ENCODE measurements around the gene LRMDA.

The LRMDA gene

DNA sequence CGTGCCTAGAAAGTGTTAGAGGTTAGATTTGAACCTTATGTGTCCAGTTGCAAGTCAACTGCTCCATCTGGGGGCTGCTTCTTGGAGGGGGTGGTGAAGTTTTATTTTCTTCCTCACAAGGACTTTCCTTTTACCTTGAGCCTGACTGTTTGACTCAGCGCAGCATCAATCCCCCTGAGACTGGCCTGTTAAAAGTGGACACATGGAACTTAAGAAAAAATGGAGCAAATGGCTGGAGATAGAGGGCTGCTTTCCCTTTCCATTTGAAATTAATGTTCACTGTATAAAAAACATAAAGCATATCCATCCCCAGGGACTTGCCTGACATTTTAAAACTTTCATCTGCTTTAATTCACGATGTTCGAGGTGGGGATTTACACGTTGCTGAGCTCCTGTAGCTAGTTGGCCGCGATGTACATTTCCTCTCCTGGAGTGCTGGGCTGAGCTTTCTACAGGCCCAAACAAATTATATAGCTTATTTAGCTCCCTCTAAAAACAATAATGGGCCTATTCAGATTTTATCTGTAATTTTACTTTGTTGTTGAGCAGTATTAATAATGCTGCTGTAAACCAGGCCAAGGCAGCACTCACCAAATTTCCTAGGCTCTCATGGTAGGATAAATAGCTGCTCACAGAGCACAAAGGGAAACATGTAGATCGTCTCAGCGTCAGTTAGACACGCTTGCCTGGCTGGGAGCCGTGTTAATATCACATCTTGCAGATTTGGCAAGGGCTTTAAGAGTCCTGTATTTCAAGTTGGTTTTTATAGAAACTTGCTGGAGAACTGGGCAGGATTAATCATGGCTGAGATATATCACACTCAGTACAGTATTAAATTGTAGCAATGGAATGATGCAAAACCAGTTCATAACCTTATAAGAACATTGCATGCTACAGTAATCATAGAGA lies 251.5 kb downstream of the LRMDA start:
- no peak for DNase-seq

DNA sequence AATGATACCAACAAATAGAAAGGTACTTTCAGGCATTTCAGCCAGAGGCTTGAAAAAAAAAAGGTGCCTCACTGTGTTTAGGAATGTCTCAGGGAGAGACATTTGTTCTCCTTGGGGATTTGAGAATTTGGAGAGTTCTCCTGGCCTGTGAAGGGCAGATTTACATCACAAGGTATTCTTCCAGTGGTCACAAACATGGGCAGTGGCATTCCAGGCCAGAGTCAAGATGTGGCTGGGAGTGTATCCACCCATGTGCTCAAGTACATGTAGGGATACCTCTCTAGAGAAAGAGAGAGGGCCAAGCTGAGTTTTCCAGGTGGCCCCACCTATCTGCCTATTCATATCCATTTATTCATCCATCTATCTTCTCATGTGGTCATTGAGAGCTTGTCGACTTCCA lies 253.8 kb downstream of the LRMDA start:
- no peak for DNase-seq

GRCh38 chr10:75688506-75689300 lies 257.3 kb downstream of the LRMDA start:
- DNase-seq = peak; percentile 0

GRCh38 chr10:75693489-75693888 lies 262.1 kb downstream of the LRMDA start:
- no peak for DNase-seq

DNA sequence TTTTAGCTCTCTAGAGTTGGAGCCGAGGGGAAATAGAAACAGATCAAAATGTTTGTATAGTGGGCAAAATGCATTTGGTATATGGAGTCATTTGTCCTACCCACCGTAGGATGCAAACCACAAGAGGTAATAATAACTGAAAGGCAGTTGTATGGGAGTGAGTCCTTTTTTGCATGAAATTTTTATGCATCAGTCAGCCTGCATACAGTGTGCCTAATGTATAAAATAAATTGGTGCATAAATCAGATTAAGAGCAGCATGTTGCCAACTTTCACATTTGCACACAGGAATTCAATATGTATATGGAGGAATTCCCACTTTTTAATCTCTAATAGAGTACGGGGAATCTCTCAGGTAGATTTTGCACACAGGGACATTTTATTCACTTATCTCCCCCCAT lies 262.8 kb downstream of the LRMDA start:
- DNase-seq = no peak

DNA sequence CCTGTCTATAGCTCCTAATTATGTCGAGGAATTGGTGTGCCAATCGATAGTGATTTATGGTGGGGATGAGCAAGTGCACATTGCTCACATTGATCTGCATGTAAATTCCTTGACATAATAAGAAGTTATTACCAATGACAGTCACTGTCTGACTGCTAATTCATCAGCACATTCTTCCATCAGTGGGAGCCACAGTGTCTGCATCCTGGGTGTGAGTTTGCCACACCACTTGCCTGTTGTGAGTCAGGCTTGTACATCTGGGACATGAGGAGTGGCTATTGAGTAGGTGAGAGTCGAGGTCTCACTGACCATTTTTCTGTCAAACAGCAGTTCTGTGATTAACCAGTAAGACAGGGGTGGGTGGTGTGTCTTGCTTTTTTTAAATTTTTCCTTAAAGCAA lies 263.4 kb downstream of the LRMDA start:
- DNase-seq = no peak

DNA sequence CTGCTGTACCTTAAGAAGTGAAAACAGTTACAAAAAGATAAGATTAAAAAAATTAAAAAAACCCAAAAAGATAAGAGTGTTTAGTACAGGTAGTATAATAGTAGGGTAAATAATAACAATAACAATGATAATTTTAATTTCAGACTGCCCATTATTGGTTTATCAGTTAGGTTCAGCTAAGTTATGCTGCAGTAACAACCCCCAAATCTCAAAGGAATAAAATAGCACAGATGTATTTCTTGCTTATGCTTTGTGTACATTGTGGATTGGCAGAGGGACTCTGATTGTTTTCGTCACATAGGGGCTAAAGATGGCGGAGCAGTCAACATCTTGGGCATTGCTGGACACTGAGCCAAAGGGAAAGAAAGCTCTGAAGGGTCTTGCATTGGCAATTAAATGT lies 264.6 kb downstream of the LRMDA start:
- DNase-seq = no peak

DNA sequence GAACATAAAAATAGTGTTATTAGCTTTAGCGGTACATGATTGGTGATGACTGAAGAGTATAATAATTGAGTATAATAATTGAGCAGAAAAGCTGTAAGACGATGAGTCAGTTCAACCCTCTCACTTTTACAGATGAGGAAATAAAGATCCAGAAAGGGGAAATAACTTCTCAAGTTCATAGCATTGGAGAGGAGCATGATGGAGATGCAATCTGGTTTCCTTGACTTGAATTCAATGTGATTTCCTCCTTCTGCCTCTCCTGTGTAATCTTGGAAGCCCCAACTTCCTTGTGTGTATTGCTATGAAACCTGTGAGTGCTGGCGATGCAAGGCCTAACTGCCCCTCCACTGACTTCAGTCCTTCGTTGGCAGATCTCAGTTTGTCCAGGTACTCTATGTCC lies 265.1 kb downstream of the LRMDA start:
- DNase-seq = no peak

DNA sequence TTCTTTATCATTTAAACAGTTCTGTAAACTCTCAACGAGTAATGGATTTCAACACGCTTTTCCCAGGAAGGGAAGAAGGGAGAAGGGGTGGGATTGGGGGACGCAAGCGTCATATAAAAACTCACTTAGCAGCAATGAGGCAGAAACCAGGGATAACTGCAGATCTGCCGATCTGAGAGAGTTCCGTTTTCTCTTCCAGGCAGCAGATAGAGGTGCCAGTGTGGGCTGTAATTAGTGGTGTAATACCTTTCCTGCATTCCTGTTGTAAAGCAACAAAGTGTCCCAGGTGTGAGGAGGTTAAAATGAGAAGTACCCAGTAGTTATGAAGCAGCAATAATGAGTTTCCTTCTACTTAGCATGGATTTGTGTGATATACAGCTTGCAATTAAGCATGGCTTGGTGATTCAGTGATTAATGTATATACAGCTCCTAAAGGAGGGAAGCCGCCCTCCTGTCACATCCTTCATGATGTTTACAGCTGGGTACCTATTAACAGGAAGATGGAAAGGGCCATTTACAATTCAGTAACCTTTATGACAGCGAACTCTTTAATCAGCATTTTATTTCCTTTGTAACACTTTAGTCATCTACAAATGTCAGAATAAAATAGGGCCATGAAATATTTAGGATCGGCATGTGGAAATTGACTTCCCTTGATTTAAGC lies 271.9 kb downstream of the LRMDA start:
- no peak for DNase-seq

- no peak for DNase-seq
Observed at GRCh38 chr10:75705426-75705825, 274.0 kb downstream of the LRMDA start.

DNA sequence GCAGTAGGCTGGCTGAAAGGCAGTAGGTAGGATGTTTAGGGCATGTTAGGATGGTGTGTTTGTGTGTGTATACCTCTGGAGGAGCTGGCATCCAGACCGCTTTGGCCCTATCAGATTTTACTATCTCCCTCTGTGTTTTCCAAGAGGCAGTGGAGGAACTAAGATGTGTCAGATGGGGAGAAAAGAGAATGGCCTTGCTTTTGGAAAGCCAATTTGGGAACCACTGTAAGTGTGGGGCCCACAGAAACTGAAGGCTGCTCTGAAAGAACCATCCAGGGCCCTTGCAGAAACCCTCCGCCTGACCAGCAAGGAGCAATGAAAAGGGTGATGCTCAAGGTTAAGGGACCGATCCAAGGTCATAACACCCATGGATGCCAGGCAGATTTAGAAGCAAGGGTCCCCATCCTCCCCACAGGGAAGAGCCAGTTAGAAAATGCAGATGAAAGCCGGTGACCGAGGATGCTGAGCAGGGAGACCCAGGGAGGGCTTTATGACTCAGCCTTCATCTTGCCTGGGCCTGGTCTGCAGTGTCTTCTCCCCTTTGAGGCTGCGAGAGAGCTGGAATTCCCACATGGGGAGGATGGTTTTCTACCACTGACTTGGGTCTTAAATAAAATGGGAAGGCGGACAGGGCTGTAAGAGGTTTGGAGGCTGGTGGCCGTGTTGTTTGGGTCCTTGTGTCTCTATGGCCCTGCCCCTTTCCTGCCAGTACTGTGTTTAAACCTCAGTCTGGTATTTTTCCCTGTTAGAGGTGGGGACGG lies 275.8 kb downstream of the LRMDA start:
- DNase-seq = no peak

DNA sequence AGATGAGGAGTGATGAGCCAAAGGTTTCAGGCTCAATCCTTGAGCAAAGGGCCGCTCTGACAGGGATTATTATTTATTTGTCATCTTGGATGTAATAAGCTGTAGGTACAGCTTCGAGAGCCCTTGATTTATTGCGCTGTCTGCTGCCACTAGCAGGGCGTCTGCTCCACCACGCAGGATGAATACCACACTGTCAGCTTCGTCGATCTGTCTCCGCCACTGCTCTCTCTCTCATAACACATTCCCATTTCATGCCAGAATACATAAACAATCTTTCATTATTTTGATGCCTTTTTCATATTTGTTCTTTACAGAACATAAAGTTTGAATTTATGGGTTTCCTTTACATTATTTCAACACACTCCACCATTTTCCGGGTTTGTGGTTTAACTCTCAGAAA lies 276.6 kb downstream of the LRMDA start:
- DNase-seq = no peak

GRCh38 chr10:75709245-75709644 lies 277.8 kb downstream of the LRMDA start:
- DNase-seq = no peak

- DNase-seq = no peak
Observed at GRCh38 chr10:75709811-75710210, 278.4 kb downstream of the LRMDA start.

DNA sequence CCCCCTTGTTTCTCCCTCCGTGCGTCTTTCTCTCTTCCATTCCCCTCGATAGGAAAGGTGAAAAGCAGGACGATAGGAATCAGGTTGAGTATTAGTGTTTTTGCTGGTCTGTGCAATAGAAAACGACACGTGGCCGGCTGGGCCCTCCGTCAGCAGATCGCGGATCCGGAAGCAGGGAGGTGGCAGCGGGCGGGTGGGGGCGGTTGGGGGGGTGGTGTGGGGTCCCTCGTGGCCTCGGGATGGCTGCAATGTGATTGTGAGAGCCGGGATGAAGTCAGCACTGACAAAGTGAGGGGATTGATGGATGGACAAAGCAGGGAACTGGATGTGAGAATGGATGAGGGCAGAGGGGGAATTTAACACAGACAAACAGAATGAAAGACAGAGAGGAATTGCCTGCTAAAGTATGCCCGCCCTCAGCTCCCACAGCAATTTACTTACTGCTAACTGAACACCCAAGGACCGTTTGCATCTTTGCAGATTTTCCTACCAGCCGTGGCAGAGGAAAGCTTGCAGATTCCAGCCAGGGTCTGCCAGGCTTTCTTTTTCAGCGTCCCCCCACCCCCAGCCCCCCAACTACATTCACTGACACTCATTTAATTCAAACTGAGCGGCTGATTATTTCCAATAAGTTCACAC lies 280.9 kb downstream of the LRMDA start:
- DNase-seq = no peak

GRCh38 chr10:75716506-75716905 lies 285.1 kb downstream of the LRMDA start:
- DNase-seq = no peak

GRCh38 chr10:75717126-75717916 lies 285.9 kb downstream of the LRMDA start:
- DNase-seq = no peak

DNA sequence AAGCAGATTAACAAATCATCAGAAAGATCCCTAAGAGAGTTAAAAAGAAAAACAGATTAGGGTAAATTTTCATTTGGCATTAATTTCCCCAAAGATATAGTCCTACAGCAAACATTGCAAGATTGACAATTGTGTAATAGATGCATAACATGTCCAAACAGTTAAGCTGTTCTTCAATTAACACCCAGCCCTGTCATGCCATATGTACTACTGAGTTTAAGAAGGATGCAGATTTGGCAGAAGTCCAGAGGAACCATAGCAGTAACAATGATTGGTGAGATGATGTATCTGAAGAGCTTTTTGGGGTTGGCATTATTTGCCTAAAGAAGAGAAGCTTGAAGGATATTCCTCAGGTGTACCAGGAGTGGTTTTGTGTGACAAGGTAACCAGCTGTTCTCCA lies 287.6 kb downstream of the LRMDA start:
- DNase-seq = no peak

- no peak for DNase-seq
Observed at GRCh38 chr10:75720157-75720556, 288.7 kb downstream of the LRMDA start.

- DNase-seq = no peak
Observed at GRCh38 chr10:75722020-75722419, 290.6 kb downstream of the LRMDA start.

DNA sequence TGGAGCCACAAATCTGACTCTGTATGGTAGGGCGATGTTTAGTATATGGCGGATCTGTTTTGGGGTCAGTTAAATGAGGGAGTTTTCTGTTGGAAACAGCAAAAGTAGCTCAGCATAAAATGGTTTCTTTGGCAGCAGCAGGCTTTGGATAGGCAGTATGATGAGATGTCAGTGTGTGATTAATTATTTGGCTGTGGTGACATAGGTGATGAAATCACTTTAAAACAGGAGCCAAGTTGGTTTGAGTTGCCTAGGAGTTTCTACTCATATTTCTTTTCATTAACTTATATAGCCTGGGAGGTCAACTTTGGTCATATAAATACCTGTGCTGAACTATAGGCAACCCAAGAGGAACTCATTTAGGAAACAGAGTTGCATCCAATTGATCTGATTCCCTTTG lies 291.2 kb downstream of the LRMDA start:
- DNase-seq = no peak

Measured in NCI-H2029 treated with DMSO at 0.1 percent for 48 hours (cell line).